Brain microvascular endothelial cell (primary cell): ENCODE results near the gene ACTRT2.

Source experiments
- DNase-seq: peaks from one replicate; pipeline ENCODE4 v3.0.0-alpha.2; 2020
- H3K27ac ChIP-seq: fragments of 250-450 bp; sonication (Bioruptor Pico); 2 replicates; pipeline ENCODE4 v1.5.1; 2020; ENCODE audit warnings: mild to moderate bottlenecking, moderate library complexity
- H3K27me3 ChIP-seq: fragments of 250-450 bp; sonication (Bioruptor Pico); replicated peaks from 2 replicates; pipeline ENCODE4 v1.5.1; 2020; ENCODE audit warnings: mild to moderate bottlenecking
- H3K36me3 ChIP-seq: fragments of 250-450 bp; sonication (Bioruptor Pico); replicated peaks from 2 replicates; pipeline ENCODE4 v1.5.1; 2020; ENCODE audit warnings: mild to moderate bottlenecking
- H3K4me3 ChIP-seq: 2 replicates; pipeline ENCODE4 v1.5.1; 2011; ENCODE audit warnings: low read depth, mild to moderate bottlenecking, control low read depth, low read length, moderate library complexity
- in situ Hi-C: cut with HindIII; loops from 2 replicates; pipeline ENCODE4 v1.10.0; 2017; ENCODE audit warnings: low sequenced_read_pairs, low pct_ligation_motif_present
- TF ChIP-seq, protein P1 (sequence below): IDR thresholded peaks from 2 replicates; pipeline ENCODE4 v1.5.1; 2011; ENCODE audit warnings: low read depth, mild to moderate bottlenecking, moderate library complexity, low read length, control low read depth, inconsistent platforms; ENCODE audit errors: missing control alignments

ACTRT2 gene

GRCh38 chr1:2974701-2975301 lies 46.5 kb upstream of the ACTRT2 start:
- Histone ChIP-seq H3K36me3 (no peaks in the 10 kb centered on the region), H3K4me3 (no peak overlapping the region), H3K27ac (no peak overlapping the region), H3K27me3 (no peaks in the 10 kb centered on the region)
- TF ChIP-seq, protein P1, sequence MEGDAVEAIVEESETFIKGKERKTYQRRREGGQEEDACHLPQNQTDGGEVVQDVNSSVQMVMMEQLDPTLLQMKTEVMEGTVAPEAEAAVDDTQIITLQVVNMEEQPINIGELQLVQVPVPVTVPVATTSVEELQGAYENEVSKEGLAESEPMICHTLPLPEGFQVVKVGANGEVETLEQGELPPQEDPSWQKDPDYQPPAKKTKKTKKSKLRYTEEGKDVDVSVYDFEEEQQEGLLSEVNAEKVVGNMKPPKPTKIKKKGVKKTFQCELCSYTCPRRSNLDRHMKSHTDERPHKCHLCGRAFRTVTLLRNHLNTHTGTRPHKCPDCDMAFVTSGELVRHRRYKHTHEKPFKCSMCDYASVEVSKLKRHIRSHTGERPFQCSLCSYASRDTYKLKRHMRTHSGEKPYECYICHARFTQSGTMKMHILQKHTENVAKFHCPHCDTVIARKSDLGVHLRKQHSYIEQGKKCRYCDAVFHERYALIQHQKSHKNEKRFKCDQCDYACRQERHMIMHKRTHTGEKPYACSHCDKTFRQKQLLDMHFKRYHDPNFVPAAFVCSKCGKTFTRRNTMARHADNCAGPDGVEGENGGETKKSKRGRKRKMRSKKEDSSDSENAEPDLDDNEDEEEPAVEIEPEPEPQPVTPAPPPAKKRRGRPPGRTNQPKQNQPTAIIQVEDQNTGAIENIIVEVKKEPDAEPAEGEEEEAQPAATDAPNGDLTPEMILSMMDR = no peak
- in situ Hi-C loops = no loop called here
- DNase-seq = no peak

DNA sequence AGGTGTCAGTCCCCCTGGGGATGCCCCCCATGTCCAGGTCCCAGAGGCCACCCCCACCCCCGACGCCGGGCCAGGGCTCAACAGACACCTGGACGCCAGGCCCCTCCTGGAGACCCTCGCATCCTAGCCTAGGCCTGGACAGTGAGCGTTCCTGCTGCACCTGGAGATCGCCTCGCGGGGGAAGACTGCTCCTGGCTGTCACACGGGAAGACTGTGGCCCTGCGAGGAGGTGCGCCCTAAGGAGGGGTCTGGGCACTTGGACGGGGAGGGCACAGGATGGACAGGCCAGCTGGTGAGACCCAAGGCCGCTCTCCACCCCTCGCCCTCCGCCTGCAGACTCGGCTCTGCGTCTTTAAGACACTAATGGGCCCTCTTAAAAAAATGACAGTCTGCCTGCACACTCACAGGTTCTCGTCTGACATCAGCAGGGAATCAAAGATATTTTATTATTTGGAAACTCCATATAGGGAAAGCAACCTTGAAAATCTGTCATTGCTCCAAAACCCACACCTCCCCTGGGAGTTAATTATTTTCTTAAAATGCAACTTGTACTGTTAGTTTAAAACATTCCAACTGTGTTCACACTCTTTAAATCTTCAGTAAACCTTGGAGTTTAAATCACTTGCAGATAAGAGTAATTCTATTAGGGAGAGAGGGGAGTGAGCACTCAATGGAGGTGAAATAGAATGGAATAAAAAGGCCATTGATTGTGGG lies 45.6 kb upstream of the ACTRT2 start:
- Histone ChIP-seq H3K27me3 (no peaks in the 10 kb centered on the region), H3K4me3 (no peak overlapping the region), H3K36me3 (no peaks in the 10 kb centered on the region), H3K27ac (no peak overlapping the region)
- DNase-seq = no peak
- in situ Hi-C loops = no loop called here
- TF ChIP-seq, protein P1 = no peak

- in situ Hi-C loops = no loop called here
- DNase-seq = no peak
- Histone ChIP-seq H3K27ac (no peak overlapping the region), H3K4me3 (no peak overlapping the region), H3K27me3 (no peaks in the 10 kb centered on the region), H3K36me3 (no peaks in the 10 kb centered on the region)
- TF ChIP-seq, protein P1 = no peak
Measured at GRCh38 chr1:2976180-2976562, 45.1 kb upstream of the ACTRT2 start.

GRCh38 chr1:2977886-2978611 lies 43.2 kb upstream of the ACTRT2 start:
- Histone ChIP-seq H3K4me3 (no peak overlapping the region), H3K27me3 (no peaks in the 10 kb centered on the region), H3K36me3 (no peaks in the 10 kb centered on the region), H3K27ac (no peak overlapping the region)
- no peak for DNase-seq
- TF ChIP-seq, protein P1 = no peak
- in situ Hi-C loops = no loop called here

DNA sequence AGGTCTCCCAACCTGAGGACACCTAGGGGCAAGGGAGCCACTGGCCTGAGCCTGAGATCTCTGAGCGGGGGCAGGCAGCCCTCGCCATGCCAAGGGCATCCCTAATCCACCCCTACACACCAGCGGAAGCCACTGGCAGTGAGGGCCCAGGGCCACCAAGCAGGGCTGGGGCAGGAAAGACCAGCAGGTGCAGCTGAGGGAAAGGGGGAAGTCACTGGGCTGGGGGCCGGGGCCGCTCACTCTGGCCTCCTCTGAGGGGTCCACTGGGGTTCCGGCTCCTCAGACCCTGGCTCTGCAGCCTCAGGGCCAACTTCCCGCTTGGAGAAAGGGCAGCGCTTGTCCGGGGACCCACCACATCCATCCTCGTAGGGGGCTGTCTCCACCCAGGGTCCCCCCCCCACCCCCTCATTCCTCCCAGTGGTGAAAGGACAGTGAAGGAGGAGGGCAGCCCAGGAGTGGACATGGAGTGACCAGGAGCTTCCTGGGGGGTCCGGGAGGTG lies 42.5 kb upstream of the ACTRT2 start:
- in situ Hi-C loops = no loop called here
- Histone ChIP-seq H3K4me3 (no peak overlapping the region), H3K36me3 (no peaks in the 10 kb centered on the region), H3K27ac (no peak overlapping the region), H3K27me3 (no peaks in the 10 kb centered on the region)
- DNase-seq = no peak
- TF ChIP-seq, protein P1 = no peak
